ENCODE measurements around the gene DZIP1.

Gene DZIP1

GRCh38 chr13:95593462-95593861, 51.0 kb downstream of the DZIP1 start:
- Histone ChIP-seq H3K27ac (ENCODE audit: low read length) (no peak overlapping the region), H3K27me3 (ENCODE audit: low read depth, low read length) (peaks cover 57% of the 10 kb centered on the region), H3K4me1 (ENCODE audit: low read length) (no peaks in the 10 kb centered on the region), H3K79me2 (ENCODE audit: low read length) (no peaks in the 10 kb centered on the region), H3K4me3 (ENCODE audit: low read length) (no peak overlapping the region), H2AFZ (ENCODE audit: low read depth, low read length) (no peak overlapping the region), H4K20me1 (ENCODE audit: insufficient read depth, low read length) (no peaks in the 10 kb centered on the region), H3K9me3 (ENCODE audit: insufficient read depth, low read length) (no peaks in the 10 kb centered on the region), H3K9ac (ENCODE audit: low read length) (no peak overlapping the region), H3K36me3 (replicated peaks; ENCODE audit: low read depth, low read length) (no peaks in the 10 kb centered on the region), H3K4me2 (ENCODE audit: low read length) (no peak overlapping the region)
- TF ChIP-seq EZH2phosphoT487 (IDR thresholded peaks at IDR 0.05; ENCODE audit: low read depth) (no peak), CTCF (IDR thresholded peaks at IDR 0.05; ENCODE audit: low read depth, low read length) (no peak)

GRCh38 chr13:95588721-95589120, 55.8 kb downstream of the DZIP1 start:
- H3K4me2 ChIP-seq (ENCODE audit: low read length) = no peak overlapping the region

GRCh38 chr13:95588134-95588533, 56.4 kb downstream of the DZIP1 start:
- Histone ChIP-seq H3K27ac (ENCODE audit: low read length) (no peak overlapping the region), H3K9me3 (ENCODE audit: insufficient read depth, low read length) (no peaks in the 10 kb centered on the region), H3K4me3 (ENCODE audit: low read length) (no peak overlapping the region), H4K20me1 (ENCODE audit: insufficient read depth, low read length) (no peaks in the 10 kb centered on the region), H3K36me3 (replicated peaks; ENCODE audit: low read depth, low read length) (no peaks in the 10 kb centered on the region), H3K4me1 (ENCODE audit: low read length) (no peaks in the 10 kb centered on the region), H3K9ac (ENCODE audit: low read length) (no peak overlapping the region), H3K4me2 (ENCODE audit: low read length) (no peak overlapping the region), H3K79me2 (ENCODE audit: low read length) (no peaks in the 10 kb centered on the region), H2AFZ (ENCODE audit: low read depth, low read length) (no peak overlapping the region), H3K27me3 (ENCODE audit: low read depth, low read length) (peaks cover 33% of the 10 kb centered on the region)
- TF ChIP-seq CTCF (IDR thresholded peaks at IDR 0.05; ENCODE audit: low read depth, low read length) (no peak), EZH2phosphoT487 (IDR thresholded peaks at IDR 0.05; ENCODE audit: low read depth) (no peak)

More at GRCh38 chr13:95588721-95589120, 55.8 kb downstream of the DZIP1 start:
- peaks cover 38% of the 10 kb centered on the region for H3K27me3 ChIP-seq (ENCODE audit: low read depth, low read length)
- H4K20me1 ChIP-seq (ENCODE audit: insufficient read depth, low read length) = no peaks in the 10 kb centered on the region
- H3K4me1 ChIP-seq (ENCODE audit: low read length) = no peaks in the 10 kb centered on the region
- no peaks in the 10 kb centered on the region for H3K9me3 ChIP-seq (ENCODE audit: insufficient read depth, low read length)
- no peaks in the 10 kb centered on the region for H3K79me2 ChIP-seq (ENCODE audit: low read length)
- no peak overlapping the region for H2AFZ ChIP-seq (ENCODE audit: low read depth, low read length)
- no peak overlapping the region for H3K9ac ChIP-seq (ENCODE audit: low read length)
- no peak overlapping the region for H3K27ac ChIP-seq (ENCODE audit: low read length)
- TF ChIP-seq EZH2phosphoT487 (IDR thresholded peaks at IDR 0.05; ENCODE audit: low read depth) (no peak), CTCF (IDR thresholded peaks at IDR 0.05; ENCODE audit: low read depth, low read length) (no peak)
- no peaks in the 10 kb centered on the region for H3K36me3 ChIP-seq (replicated peaks; ENCODE audit: low read depth, low read length)
- no peak overlapping the region for H3K4me3 ChIP-seq (ENCODE audit: low read length)

- Histone ChIP-seq H3K9ac (ENCODE audit: low read length) (no peak overlapping the region), H3K36me3 (replicated peaks; ENCODE audit: low read depth, low read length) (no peaks in the 10 kb centered on the region), H3K4me1 (ENCODE audit: low read length) (no peaks in the 10 kb centered on the region)
Observed at GRCh38 chr13:95585867-95586266, 58.6 kb downstream of the DZIP1 start.

More at GRCh38 chr13:95585867-95586266, 58.6 kb downstream of the DZIP1 start:
- TF ChIP-seq CTCF (IDR thresholded peaks at IDR 0.05; ENCODE audit: low read depth, low read length) (no peak), EZH2phosphoT487 (IDR thresholded peaks at IDR 0.05; ENCODE audit: low read depth) (no peak)
- H3K27me3 ChIP-seq (ENCODE audit: low read depth, low read length) = peaks cover 43% of the 10 kb centered on the region
- H3K79me2 ChIP-seq (ENCODE audit: low read length) = no peaks in the 10 kb centered on the region
- H3K9me3 ChIP-seq (ENCODE audit: insufficient read depth, low read length) = no peaks in the 10 kb centered on the region
- no peak overlapping the region for H3K4me3 ChIP-seq (ENCODE audit: low read length)
- no peaks in the 10 kb centered on the region for H4K20me1 ChIP-seq (ENCODE audit: insufficient read depth, low read length)
- H3K4me2 ChIP-seq (ENCODE audit: low read length) = no peak overlapping the region
- H2AFZ ChIP-seq (ENCODE audit: low read depth, low read length) = no peak overlapping the region
- H3K27ac ChIP-seq (ENCODE audit: low read length) = no peak overlapping the region
